C4-2B (cell line): ENCODE data around the gene LIPT2.
"Not testable (repeated sequence)": the region's sequence is repeated elsewhere in the genome, so short reads cannot be mapped to it uniquely, and the experiment has no call there.

Experiments
- ZFX ChIP-seq: fragments of 450-650 bp; IDR thresholded peaks from 2 replicates; pipeline ENCODE4 v1.6.1; 2017
- TF ChIP-seq, protein P1 (sequence below): fragments of 450-650 bp; conservative IDR thresholded peaks from 2 replicates; pipeline ENCODE4 v1.5.1; 2017; ENCODE audit warnings: mild to moderate bottlenecking

- TF ChIP-seq, protein P1, sequence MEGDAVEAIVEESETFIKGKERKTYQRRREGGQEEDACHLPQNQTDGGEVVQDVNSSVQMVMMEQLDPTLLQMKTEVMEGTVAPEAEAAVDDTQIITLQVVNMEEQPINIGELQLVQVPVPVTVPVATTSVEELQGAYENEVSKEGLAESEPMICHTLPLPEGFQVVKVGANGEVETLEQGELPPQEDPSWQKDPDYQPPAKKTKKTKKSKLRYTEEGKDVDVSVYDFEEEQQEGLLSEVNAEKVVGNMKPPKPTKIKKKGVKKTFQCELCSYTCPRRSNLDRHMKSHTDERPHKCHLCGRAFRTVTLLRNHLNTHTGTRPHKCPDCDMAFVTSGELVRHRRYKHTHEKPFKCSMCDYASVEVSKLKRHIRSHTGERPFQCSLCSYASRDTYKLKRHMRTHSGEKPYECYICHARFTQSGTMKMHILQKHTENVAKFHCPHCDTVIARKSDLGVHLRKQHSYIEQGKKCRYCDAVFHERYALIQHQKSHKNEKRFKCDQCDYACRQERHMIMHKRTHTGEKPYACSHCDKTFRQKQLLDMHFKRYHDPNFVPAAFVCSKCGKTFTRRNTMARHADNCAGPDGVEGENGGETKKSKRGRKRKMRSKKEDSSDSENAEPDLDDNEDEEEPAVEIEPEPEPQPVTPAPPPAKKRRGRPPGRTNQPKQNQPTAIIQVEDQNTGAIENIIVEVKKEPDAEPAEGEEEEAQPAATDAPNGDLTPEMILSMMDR = not testable (repeated sequence)
- TF ChIP-seq ZFX = not testable (repeated sequence)
Measured at GRCh38 chr11:74517592-74517991, 24.1 kb upstream of the LIPT2 start.
